ENCODE results near the gene CDC25A.

The CDC25A gene

DNA sequence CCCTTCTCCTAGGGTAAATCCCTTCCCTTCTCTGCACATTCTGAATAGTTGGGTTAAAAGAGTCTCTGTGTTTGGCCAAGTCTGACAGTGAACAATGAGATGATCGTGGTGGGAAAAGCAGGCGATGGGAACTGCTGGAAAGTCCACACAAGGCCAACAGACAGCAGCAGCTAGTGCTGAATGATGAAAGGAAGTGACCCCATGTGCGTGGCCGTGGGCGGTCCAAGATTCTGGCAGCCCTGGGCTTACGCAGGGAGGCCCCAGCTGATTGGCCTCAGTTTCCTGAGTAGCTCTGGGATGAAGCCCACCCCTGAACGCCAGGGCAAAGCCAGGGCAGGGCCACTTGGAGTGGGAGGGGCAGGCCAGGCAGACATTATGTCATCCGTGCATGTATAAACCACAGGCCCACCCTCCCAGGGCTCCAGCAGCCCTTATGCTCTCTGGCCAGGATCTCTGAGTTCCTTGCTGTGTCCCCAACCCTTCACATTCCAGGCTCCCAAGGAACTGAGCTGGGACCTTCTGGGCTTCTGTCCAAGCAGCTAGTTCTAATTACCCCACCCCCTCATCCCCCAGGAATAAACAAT is 57.8 kb downstream of the CDC25A start:
- Histone ChIP-seq H3K4me3 (ENCODE audit: low read depth in 1 of 5, low read length in 5 of 5) (peak overlapping the region in 3 of 5 donors; percentile 22 to 35 (median 33)), H3K27me3 (ENCODE audit: control insufficient read depth in 5 of 5, insufficient read depth in 4 of 5, low read length in 5 of 5) (no peaks in the 10 kb centered on the region), H3K9me3 (ENCODE audit: control insufficient read depth in 5 of 5, low read length in 5 of 5) (no peaks in the 10 kb centered on the region), H3K9ac (ENCODE audit: low read length in 5 of 5) (peak overlapping the region in 3 of 5 donors; percentile 24 to 55 (median 28)), H3K27ac (ENCODE audit: low read depth, low read length) (peak overlapping the region; percentile 75), H3K36me3 (ENCODE audit: control insufficient read depth in 5 of 5, insufficient read depth in 5 of 5, low read length in 5 of 5) (no peaks in the 10 kb centered on the region), H3K4me1 (ENCODE audit: control insufficient read depth in 5 of 5, insufficient read depth in 5 of 5, low read length in 5 of 5) (peaks cover 10 to 23% (median 20%) of the 10 kb centered on the region in 5 donors)

DNA sequence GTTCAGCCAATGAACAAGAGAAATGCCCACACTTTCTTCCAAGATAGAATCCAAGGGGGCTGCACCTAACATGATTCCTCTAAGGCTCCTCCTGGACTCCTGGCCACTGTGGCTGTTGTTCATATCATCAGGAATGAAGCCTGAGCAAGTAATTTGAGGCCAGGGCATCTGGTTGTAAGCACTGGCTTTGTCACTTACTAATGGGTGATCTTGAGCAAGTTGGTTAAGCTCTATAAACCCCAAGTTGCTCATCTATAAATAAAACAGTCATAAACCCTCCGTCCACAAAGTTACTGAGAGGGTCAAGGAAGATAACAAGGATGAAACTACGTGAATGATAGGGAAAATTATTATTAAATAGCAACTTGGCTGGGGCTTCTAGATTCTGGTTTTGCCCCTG is 58.3 kb downstream of the CDC25A start:
- peak overlapping the region in 1 of 5 donors; percentile 28 for H3K9ac ChIP-seq (ENCODE audit: low read length in 5 of 5)
- peak overlapping the region; percentile 75 for H3K27ac ChIP-seq (ENCODE audit: low read depth, low read length)
- H3K4me1 ChIP-seq (ENCODE audit: control insufficient read depth in 5 of 5, insufficient read depth in 5 of 5, low read length in 5 of 5) = peaks cover 10 to 26% (median 20%) of the 10 kb centered on the region in 5 donors
- H3K4me3 ChIP-seq (ENCODE audit: low read depth in 1 of 5, low read length in 5 of 5) = no peak overlapping the region
- H3K27me3 ChIP-seq (ENCODE audit: control insufficient read depth in 5 of 5, insufficient read depth in 4 of 5, low read length in 5 of 5) = no peaks in the 10 kb centered on the region
- H3K9me3 ChIP-seq (ENCODE audit: control insufficient read depth in 5 of 5, low read length in 5 of 5) = no peaks in the 10 kb centered on the region
- H3K36me3 ChIP-seq (ENCODE audit: control insufficient read depth in 5 of 5, insufficient read depth in 5 of 5, low read length in 5 of 5) = no peaks in the 10 kb centered on the region

DNA sequence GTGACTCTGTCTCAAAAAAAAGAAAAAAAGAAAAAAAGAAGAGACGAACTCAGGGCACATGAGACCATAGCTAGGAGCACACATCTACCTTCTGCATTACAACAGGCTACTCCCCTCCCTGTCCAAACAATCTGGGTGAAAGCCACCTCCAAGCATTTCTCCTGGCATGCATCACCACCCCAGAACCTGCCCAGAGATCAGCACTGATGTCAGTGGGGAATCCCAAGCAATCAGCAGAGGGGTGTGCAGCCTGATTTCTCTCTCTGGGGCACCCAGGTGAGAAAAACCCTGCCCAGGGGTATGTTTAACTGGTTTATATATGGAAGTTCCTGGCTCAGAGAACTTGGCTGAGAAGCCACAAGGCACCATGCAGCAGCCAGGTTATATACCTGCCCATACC is 59.4 kb downstream of the CDC25A start:
- Histone ChIP-seq H3K36me3 (ENCODE audit: control insufficient read depth in 5 of 5, insufficient read depth in 5 of 5, low read length in 5 of 5) (no peaks in the 10 kb centered on the region), H3K27me3 (ENCODE audit: control insufficient read depth in 5 of 5, insufficient read depth in 4 of 5, low read length in 5 of 5) (no peaks in the 10 kb centered on the region), H3K4me3 (ENCODE audit: low read depth in 1 of 5, low read length in 5 of 5) (no peak overlapping the region), H3K4me1 (ENCODE audit: control insufficient read depth in 5 of 5, insufficient read depth in 5 of 5, low read length in 5 of 5) (peaks cover 10 to 35% (median 27%) of the 10 kb centered on the region in 5 donors), H3K9me3 (ENCODE audit: control insufficient read depth in 5 of 5, low read length in 5 of 5) (no peaks in the 10 kb centered on the region), H3K9ac (ENCODE audit: low read length in 5 of 5) (no peak overlapping the region), H3K27ac (ENCODE audit: low read depth, low read length) (no peak overlapping the region)

DNA sequence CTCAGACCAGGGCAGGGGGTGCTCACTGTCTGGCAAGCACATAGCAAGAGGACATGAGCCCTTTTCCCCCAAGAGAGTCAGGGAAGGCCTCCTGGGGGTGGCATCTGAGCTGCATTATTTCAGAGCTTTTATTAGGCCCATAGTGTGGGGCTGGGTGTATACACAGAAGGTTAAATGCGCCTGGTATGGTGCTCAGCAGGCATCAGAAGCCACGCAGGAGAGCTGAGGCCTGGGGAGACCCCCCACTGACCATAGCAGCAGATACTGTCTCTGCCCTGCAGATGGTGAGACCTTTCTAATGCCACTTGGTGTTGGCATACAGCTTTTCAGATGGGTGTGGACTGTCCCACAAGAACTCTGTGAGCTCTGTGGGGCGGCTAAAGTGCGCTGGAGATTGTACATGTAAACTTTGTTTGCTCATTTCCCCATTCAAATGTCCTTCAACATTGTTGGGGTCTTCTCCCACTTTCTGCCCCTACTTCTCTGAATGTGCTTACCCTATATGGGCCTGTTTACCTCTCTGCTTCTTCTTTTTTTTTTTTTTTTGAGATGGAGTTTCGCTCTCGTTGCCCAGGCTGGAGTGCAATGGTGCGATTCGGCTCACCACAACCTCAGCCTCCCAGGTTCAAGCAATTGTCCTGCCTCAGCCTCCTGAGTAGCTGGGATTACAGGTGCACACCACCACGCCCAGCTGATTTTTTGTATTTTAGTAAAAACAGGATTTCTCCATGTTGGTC is 62.2 kb downstream of the CDC25A start:
- Histone ChIP-seq H3K9me3 (ENCODE audit: control insufficient read depth in 5 of 5, low read length in 5 of 5) (no peaks in the 10 kb centered on the region), H3K36me3 (ENCODE audit: control insufficient read depth in 5 of 5, insufficient read depth in 5 of 5, low read length in 5 of 5) (no peaks in the 10 kb centered on the region), H3K4me3 (ENCODE audit: low read depth in 1 of 5, low read length in 5 of 5) (no peak overlapping the region), H3K9ac (ENCODE audit: low read length in 5 of 5) (no peak overlapping the region), H3K27ac (ENCODE audit: low read depth, low read length) (no peak overlapping the region), H3K4me1 (ENCODE audit: control insufficient read depth in 5 of 5, insufficient read depth in 5 of 5, low read length in 5 of 5) (peaks cover 10 to 32% (median 28%) of the 10 kb centered on the region in 5 donors), H3K27me3 (ENCODE audit: control insufficient read depth in 5 of 5, insufficient read depth in 4 of 5, low read length in 5 of 5) (no peaks in the 10 kb centered on the region)

DNA sequence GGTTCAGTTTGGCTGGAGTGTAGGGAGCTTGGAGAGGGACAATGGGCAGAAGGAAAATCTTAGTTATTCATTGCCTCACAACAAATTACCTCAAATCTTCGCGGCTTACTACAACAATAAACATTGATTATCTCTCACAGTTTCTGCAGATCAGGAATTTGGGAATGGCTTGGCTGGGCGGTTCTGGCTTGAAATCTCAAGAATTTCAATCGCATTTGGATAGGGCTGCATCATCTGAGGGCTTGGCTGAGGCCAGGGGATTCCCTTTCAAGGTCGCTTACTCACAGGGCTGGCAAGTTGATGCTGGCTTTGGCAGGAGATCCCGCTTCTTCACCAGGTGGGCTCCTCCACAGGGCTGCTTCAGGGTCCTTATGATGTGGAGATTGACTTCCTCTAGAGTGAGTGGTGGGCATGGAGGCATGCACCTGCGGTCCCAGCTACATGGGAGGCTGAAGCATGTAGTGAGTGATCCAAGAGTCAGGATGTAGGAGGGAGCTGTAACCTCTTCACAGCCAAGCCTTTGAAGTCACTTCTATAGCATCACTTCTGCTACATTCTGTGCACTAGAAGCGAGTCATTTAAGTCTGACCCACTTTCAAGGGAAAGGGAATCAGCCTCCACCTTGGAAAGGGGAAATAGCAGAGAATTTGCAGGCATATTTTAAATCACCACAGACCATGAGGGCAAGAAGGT is 63.1 kb downstream of the CDC25A start:
- H3K27me3 ChIP-seq (ENCODE audit: control insufficient read depth in 5 of 5, insufficient read depth in 4 of 5, low read length in 5 of 5) = no peaks in the 10 kb centered on the region
- H3K9ac ChIP-seq (ENCODE audit: low read length in 5 of 5) = no peak overlapping the region
- no peak overlapping the region for H3K27ac ChIP-seq (ENCODE audit: low read depth, low read length)
- no peak overlapping the region for H3K4me3 ChIP-seq (ENCODE audit: low read depth in 1 of 5, low read length in 5 of 5)
- peaks cover under 1 to 23% (median 19%) of the 10 kb centered on the region in 5 donors for H3K4me1 ChIP-seq (ENCODE audit: control insufficient read depth in 5 of 5, insufficient read depth in 5 of 5, low read length in 5 of 5)
- no peaks in the 10 kb centered on the region for H3K36me3 ChIP-seq (ENCODE audit: control insufficient read depth in 5 of 5, insufficient read depth in 5 of 5, low read length in 5 of 5)
- no peaks in the 10 kb centered on the region for H3K9me3 ChIP-seq (ENCODE audit: control insufficient read depth in 5 of 5, low read length in 5 of 5)

DNA sequence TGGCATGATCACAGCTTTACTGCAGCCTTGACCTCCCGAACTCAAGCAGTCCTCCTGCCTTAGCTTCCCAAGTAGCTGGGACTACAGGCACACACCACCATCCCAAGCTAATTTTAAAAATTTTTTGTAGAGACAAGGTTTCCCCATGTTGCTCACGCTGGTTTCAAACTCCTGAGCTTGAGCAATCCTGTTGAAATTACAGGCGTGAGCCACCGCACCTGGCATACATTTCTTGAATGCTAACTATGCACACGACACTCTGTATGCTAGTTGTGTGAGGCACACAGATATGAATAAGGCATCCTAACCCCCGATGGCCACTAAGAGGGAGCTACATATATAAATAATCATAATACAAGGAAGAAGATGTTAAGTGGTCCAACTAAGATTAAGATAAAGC is 64.9 kb downstream of the CDC25A start:
- H3K9ac ChIP-seq (ENCODE audit: low read length in 5 of 5) = no peak overlapping the region
- H3K4me1 ChIP-seq (ENCODE audit: control insufficient read depth in 5 of 5, insufficient read depth in 5 of 5, low read length in 5 of 5) = peaks cover 0 to 29% (median 23%) of the 10 kb centered on the region in 5 donors
- H3K9me3 ChIP-seq (ENCODE audit: control insufficient read depth in 5 of 5, low read length in 5 of 5) = no peaks in the 10 kb centered on the region
- H3K27me3 ChIP-seq (ENCODE audit: control insufficient read depth in 5 of 5, insufficient read depth in 4 of 5, low read length in 5 of 5) = no peaks in the 10 kb centered on the region
- no peak overlapping the region for H3K27ac ChIP-seq (ENCODE audit: low read depth, low read length)
- no peak overlapping the region for H3K4me3 ChIP-seq (ENCODE audit: low read depth in 1 of 5, low read length in 5 of 5)
- no peaks in the 10 kb centered on the region for H3K36me3 ChIP-seq (ENCODE audit: control insufficient read depth in 5 of 5, insufficient read depth in 5 of 5, low read length in 5 of 5)

DNA sequence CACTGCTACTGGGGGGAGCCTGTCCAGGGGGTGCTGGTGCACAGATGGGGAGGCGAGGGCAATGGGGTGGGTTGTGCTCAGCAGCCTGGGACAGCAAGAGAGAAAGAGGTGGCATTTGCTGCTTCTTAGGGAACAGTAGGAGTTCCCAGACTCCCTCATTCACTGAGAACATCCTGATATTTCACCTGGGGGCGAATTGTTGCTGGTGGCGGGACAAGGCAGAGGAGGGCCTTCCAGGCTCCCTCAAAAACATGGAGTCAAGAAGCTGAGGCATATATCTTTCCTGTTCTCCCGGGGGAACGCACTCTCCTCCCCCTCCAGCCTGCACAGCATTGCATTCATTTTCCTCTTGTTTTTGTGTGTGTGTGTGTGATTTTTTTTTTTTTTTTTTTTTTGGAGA is 65.7 kb downstream of the CDC25A start:
- no peaks in the 10 kb centered on the region for H3K36me3 ChIP-seq (ENCODE audit: control insufficient read depth in 5 of 5, insufficient read depth in 5 of 5, low read length in 5 of 5)
- peaks cover 0 to 29% (median 23%) of the 10 kb centered on the region in 5 donors for H3K4me1 ChIP-seq (ENCODE audit: control insufficient read depth in 5 of 5, insufficient read depth in 5 of 5, low read length in 5 of 5)
- no peak overlapping the region for H3K9ac ChIP-seq (ENCODE audit: low read length in 5 of 5)
- no peak overlapping the region for H3K27ac ChIP-seq (ENCODE audit: low read depth, low read length)
- no peaks in the 10 kb centered on the region for H3K27me3 ChIP-seq (ENCODE audit: control insufficient read depth in 5 of 5, insufficient read depth in 4 of 5, low read length in 5 of 5)
- no peak overlapping the region for H3K4me3 ChIP-seq (ENCODE audit: low read depth in 1 of 5, low read length in 5 of 5)
- no peaks in the 10 kb centered on the region for H3K9me3 ChIP-seq (ENCODE audit: control insufficient read depth in 5 of 5, low read length in 5 of 5)

DNA sequence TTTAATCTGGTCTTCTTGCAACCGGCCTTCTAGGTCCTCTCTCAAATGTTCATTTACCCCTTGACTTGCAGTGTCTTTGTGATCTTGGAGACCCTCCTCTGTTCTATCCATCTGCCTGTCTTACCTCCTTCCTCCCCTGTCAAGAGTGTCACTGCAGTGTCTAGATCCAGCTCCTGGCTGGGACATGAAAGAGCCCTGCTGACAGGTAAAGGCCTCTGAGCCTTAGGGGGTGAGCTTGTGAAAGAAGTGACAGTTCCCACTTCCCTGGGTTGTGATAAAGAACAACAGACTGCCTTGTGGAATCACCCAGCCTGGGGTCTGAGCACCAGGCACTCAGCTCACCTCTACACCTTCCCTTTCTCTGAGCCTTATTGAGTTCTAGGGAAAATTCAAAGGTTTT is 68.0 kb downstream of the CDC25A start:
- H3K4me1 ChIP-seq (ENCODE audit: control insufficient read depth in 5 of 5, insufficient read depth in 5 of 5, low read length in 5 of 5) = peaks cover 0 to 29% (median 20%) of the 10 kb centered on the region in 5 donors
- H3K4me3 ChIP-seq (ENCODE audit: low read depth in 1 of 5, low read length in 5 of 5) = no peak overlapping the region
- H3K27ac ChIP-seq (ENCODE audit: low read depth, low read length) = no peak overlapping the region
- H3K36me3 ChIP-seq (ENCODE audit: control insufficient read depth in 5 of 5, insufficient read depth in 5 of 5, low read length in 5 of 5) = no peaks in the 10 kb centered on the region
- H3K27me3 ChIP-seq (ENCODE audit: control insufficient read depth in 5 of 5, insufficient read depth in 4 of 5, low read length in 5 of 5) = no peaks in the 10 kb centered on the region
- H3K9me3 ChIP-seq (ENCODE audit: control insufficient read depth in 5 of 5, low read length in 5 of 5) = no peaks in the 10 kb centered on the region
- H3K9ac ChIP-seq (ENCODE audit: low read length in 5 of 5) = no peak overlapping the region

DNA sequence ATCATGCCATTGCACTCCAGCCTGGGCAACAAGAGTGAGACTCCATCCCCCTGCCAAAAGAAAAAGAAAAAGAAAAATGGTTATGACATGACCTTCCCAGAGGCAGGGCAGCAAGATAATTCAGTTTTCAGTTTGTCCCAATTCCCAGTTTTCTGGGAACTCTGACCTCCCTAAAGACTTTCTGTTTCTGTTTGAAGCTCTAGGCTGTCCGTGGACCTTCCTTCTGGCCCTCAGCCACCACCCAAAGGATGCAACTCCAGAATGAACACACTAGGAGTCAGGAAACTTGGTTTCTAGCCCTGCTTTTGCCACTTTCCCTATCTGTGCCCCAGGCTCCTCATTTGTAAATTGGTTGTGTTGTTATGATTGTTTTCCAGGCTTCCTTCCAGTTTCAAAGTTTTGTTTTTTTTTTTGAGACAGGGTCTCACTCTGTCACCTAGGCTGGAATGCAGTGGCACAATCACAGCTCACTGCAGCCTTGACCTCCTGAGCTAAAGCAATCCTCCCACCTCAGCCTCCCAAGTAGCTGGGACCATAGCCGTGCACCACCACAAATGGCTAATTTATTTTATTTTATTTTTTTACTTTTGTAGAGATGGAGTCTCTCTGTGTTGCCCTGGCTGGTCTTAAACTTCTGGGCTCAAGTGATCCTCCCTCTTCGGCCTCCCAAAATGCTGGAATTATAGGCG is 68.6 kb downstream of the CDC25A start:
- no peaks in the 10 kb centered on the region for H3K36me3 ChIP-seq (ENCODE audit: control insufficient read depth in 5 of 5, insufficient read depth in 5 of 5, low read length in 5 of 5)
- peak overlapping the region; percentile 44 for H3K27ac ChIP-seq (ENCODE audit: low read depth, low read length)
- H3K9me3 ChIP-seq (ENCODE audit: control insufficient read depth in 5 of 5, low read length in 5 of 5) = no peaks in the 10 kb centered on the region
- H3K27me3 ChIP-seq (ENCODE audit: control insufficient read depth in 5 of 5, insufficient read depth in 4 of 5, low read length in 5 of 5) = no peaks in the 10 kb centered on the region
- H3K4me3 ChIP-seq (ENCODE audit: low read depth in 1 of 5, low read length in 5 of 5) = no peak overlapping the region
- H3K4me1 ChIP-seq (ENCODE audit: control insufficient read depth in 5 of 5, insufficient read depth in 5 of 5, low read length in 5 of 5) = peaks cover 0 to 24% (median 16%) of the 10 kb centered on the region in 5 donors
- peak overlapping the region in 1 of 5 donors; percentile 20 for H3K9ac ChIP-seq (ENCODE audit: low read length in 5 of 5)

Data from subcutaneous abdominal adipose tissue (tissue), 5 donors.